GM12878 (cell line): ENCODE measurements around the gene GPR26. TPM values are rescaled to one million over a fixed set of nuclear protein-coding genes. Genes with fewer than 3 reads are reported as not detected.

ENCODE experiments used
- ATAC-seq: fragments of 200-7000 bp; cut with Tn5 transposase; 3 replicates; pipeline ENCODE4 v1.9.1; 2020; ENCODE audit warnings: mild to moderate bottlenecking, moderate library complexity
- BruUV-seq: library from RNA; stranded (reverse); fragments of 400-500 nt; replicated peaks from 2 replicates; lab custom pipeline; 2021; lab: Mats Ljungman, UMichigan
- CTCF ChIA-PET: fragments of 300-600 bp; sonication (Branson Sonifier 250); formaldehyde crosslinking; extraction: SDS; loops from one replicate; lab custom pipeline; 2021; ENCODE audit warnings: inconsistent platforms; lab: Yijun Ruan, JAX
- POLR2A ChIA-PET: fragments of 350-600 bp; formaldehyde crosslinking; extraction: SDS; loops from one replicate; lab custom pipeline; 2021; ENCODE audit warnings: inconsistent platforms; lab: Charles Lee
- RAD21 ChIA-PET: fragments of 300-600 bp; sonication (Branson Sonifier 250); formaldehyde crosslinking; loops from one replicate; lab custom pipeline; 2023; ENCODE audit warnings: antibody characterized with exemption; ENCODE audit not compliant: unreplicated experiment; lab: Charles Lee
- SMC1A ChIA-PET: fragments of 300-600 bp; sonication (Branson Sonifier 250); formaldehyde crosslinking; loops from one replicate; lab custom pipeline; 2023; ENCODE audit not compliant: unreplicated experiment, uncharacterized antibody; lab: Charles Lee
- DNase-seq: peaks from one replicate; pipeline ENCODE4 v3.0.0-alpha.2; 2011; ENCODE audit warnings: low read depth, low spot score
- FAIRE-seq: peaks from 3 replicates; lab custom pipeline; 2011; peaks lifted over from hg19 to GRCh38; lab: Jason Lieb, UNC
- H2AFZ ChIP-seq: 2 replicates; pipeline ENCODE4 v1.6.0; 2011; ENCODE audit warnings: low read depth, low read length, control low read depth; ENCODE audit not compliant: control insufficient read depth
- H3K27ac ChIP-seq: 2 replicates; pipeline ENCODE4 v1.5.1; 2011; ENCODE audit warnings: control low read depth; ENCODE audit not compliant: control insufficient read depth, insufficient read depth
- H3K27me3 ChIP-seq, 2 experiments: replicated peaks in 1 of 2; 2 replicates each; pipeline versions ENCODE4 v1.6.0 to v1.6.1; 2011; ENCODE audit warnings: low read length in 1 of 2; ENCODE audit not compliant: control insufficient read depth in 2 of 2, insufficient read depth in 2 of 2
- H3K36me3 ChIP-seq, 2 experiments: 2 replicates each; pipeline ENCODE4 v1.5.1; 2011; ENCODE audit warnings: low read length in 1 of 2; ENCODE audit not compliant: control insufficient read depth in 2 of 2, insufficient read depth in 2 of 2
- H3K4me1 ChIP-seq: 2 replicates; pipeline ENCODE4 v1.6.1; 2011; ENCODE audit warnings: mild to moderate bottlenecking, low read length, moderate library complexity, mixed read lengths; ENCODE audit not compliant: control insufficient read depth, insufficient read depth
- H3K4me2 ChIP-seq: 2 replicates; pipeline ENCODE4 v1.6.0; 2011; ENCODE audit warnings: control low read depth; ENCODE audit not compliant: control insufficient read depth, insufficient read depth
- H3K4me3 ChIP-seq: fragments of 200-600 bp; sonication (generic); 2 replicates; pipeline ENCODE4 v1.5.1; 2016
- H3K79me2 ChIP-seq: 2 replicates; pipeline ENCODE4 v1.6.0; 2011; ENCODE audit warnings: low read length; ENCODE audit not compliant: control insufficient read depth, insufficient read depth
- H3K9ac ChIP-seq: 2 replicates; pipeline ENCODE4 v1.8.0; 2011; ENCODE audit warnings: low read length, control low read depth, mixed read lengths; ENCODE audit not compliant: control insufficient read depth, insufficient read depth
- H3K9me3 ChIP-seq: replicated peaks from 3 replicates; pipeline ENCODE4 v1.5.1; 2011; ENCODE audit warnings: mild to moderate bottlenecking, low read length; ENCODE audit not compliant: control insufficient read depth, insufficient read depth
- H4K20me1 ChIP-seq: 2 replicates; pipeline ENCODE4 v1.6.0; 2011; ENCODE audit not compliant: control insufficient read depth, insufficient read depth
- CBX5 ChIP-seq: sonication (generic); IDR thresholded peaks from 2 replicates; pipeline ENCODE4 v1.6.1; 2016; ENCODE audit warnings: low read depth, moderate library complexity, mild to moderate bottlenecking, inconsistent platforms
- CREM ChIP-seq: IDR thresholded peaks from 2 replicates; pipeline ENCODE4 v1.6.1; 2014; ENCODE audit warnings: antibody characterized with exemption, low read depth
- ETV6 ChIP-seq, 2 experiments: fragments of 450-650 bp in 1 of 2; IDR thresholded peaks in 1 of 2; conservative IDR thresholded peaks in 1 of 2; 2 replicates each; pipeline ENCODE4 v1.6.1; 2014; ENCODE audit warnings: antibody characterized with exemption in 1 of 2, borderline replicate concordance in 1 of 2, low read depth in 1 of 2, mild to moderate bottlenecking in 1 of 2, moderate library complexity in 1 of 2
- HDAC6 ChIP-seq: fragments of 200-600 bp; sonication (generic); IDR thresholded peaks from one replicate; pipeline ENCODE4 v1.8.0; 2017; ENCODE audit warnings: antibody characterized with exemption; ENCODE audit not compliant: unreplicated experiment
- KAT2A ChIP-seq: conservative IDR thresholded peaks from 2 replicates; pipeline ENCODE4 v1.6.1; 2011; ENCODE audit warnings: low read depth, low read length; ENCODE audit not compliant: control insufficient read depth
- MEF2A ChIP-seq: IDR thresholded peaks from 2 replicates; pipeline ENCODE4 v1.6.1; 2011; ENCODE audit warnings: low read depth, mild to moderate bottlenecking, low read length, moderate library complexity; ENCODE audit not compliant: insufficient read depth
- NFYB ChIP-seq: IDR thresholded peaks from 2 replicates; pipeline ENCODE4 v1.6.1; 2011; ENCODE audit warnings: low read depth, mild to moderate bottlenecking, low read length, improper control_type of control experiment, moderate library complexity; ENCODE audit not compliant: insufficient read depth
- RAD21 ChIP-seq: IDR thresholded peaks from 2 replicates; pipeline ENCODE4 v1.6.1; 2011; ENCODE audit warnings: mild to moderate bottlenecking, low read depth, low read length, moderate library complexity; ENCODE audit not compliant: insufficient read depth
- RB1 ChIP-seq: fragments of 450-650 bp; formaldehyde crosslinking; IDR thresholded peaks from 2 replicates; pipeline ENCODE4 v1.6.1; 2017; ENCODE audit warnings: mild to moderate bottlenecking, borderline replicate concordance
- REST ChIP-seq: IDR thresholded peaks from 2 replicates; pipeline ENCODE4 v1.6.1; 2012; ENCODE audit warnings: mild to moderate bottlenecking, low read depth, low read length
- STAT3 ChIP-seq: IDR thresholded peaks from 2 replicates; pipeline ENCODE4 v1.6.1; 2011; ENCODE audit warnings: low read depth, low read length, improper control_type of control experiment
- ZNF24 ChIP-seq: fragments of 450-650 bp; IDR thresholded peaks from 2 replicates; pipeline ENCODE4 v1.6.1; 2017; ENCODE audit warnings: antibody characterized with exemption, mild to moderate bottlenecking
- ZNF384 ChIP-seq: IDR thresholded peaks from 2 replicates; pipeline ENCODE4 v1.6.1; 2012; ENCODE audit warnings: low read depth, mild to moderate bottlenecking, low read length, improper control_type of control experiment, borderline replicate concordance
- ZSCAN29 ChIP-seq: fragments of 450-650 bp; IDR thresholded peaks from 2 replicates; pipeline ENCODE4 v1.6.1; 2017; ENCODE audit warnings: mild to moderate bottlenecking, moderate library complexity
- WGBS: methylation state at CpG from one replicate; pipeline ENCODE4 v1.1.6; 2016; ENCODE audit warnings: low lambda C conversion rate; ENCODE audit not compliant: insufficient replicate concordance, insufficient coverage; ENCODE audit errors: missing lambda C conversion rate; 5-methylcytosine and 5-hydroxymethylcytosine counted together
- in situ Hi-C: fragments of 300-500 bp; cut with MboI; formaldehyde crosslinking; loops from 9 replicates; pipeline ENCODE4 v1.14.3; 2018; ENCODE audit warnings: mixed read lengths
- intact Hi-C: fragments of 100-400 bp; cut with micrococcal nuclease; formaldehyde crosslinking; loops from one replicate; pipeline ENCODE4 v1.14.2; 2022; ENCODE audit not compliant: unreplicated experiment
- polyA plus RNA-seq, 11 experiments: library from polyadenylated mRNA; depleted of rRNA in 4 of 11; unstranded in 6 of 11; stranded (reverse) in 5 of 11; fragments of >200 nt; fragmentation: Nextera tagmentation in 4 of 11; fragmentation: Illumina TruSeq in 1 of 11; extraction: Ambion mirVana in 4 of 11; extraction: Trizol in 1 of 11; gene quantifications; 1 replicate in 1 of 11; 2 replicates in 10 of 11; pipeline versions ENCODE4 v1.2.1 to v1.2.3, GENCODE V29; 2011 to 2016; ENCODE audit warnings: inconsistent platforms in 2 of 11, missing spikeins in 2 of 11, low read depth in 1 of 11
- total RNA-seq, 4 experiments: library from RNA; depleted of rRNA in 3 of 4; stranded (reverse); fragments of >200 nt in 3 of 4; fragmentation: Illumina TruSeq in 1 of 4; extraction: Trizol in 1 of 4; gene quantifications; 2 replicates each; pipeline versions ENCODE4 v1.2.1 to v1.2.3, GENCODE V29; 2013 to 2021
- TF ChIP-seq, protein P1 (sequence below): IDR thresholded peaks from 2 replicates; pipeline ENCODE4 v1.6.1; 2012; ENCODE audit warnings: low read depth, low read length, improper control_type of control experiment

The GPR26 gene
- total and polyA plus RNA-seq, 10 of the 15 experiments (the other 5 are each of a cell fraction or from before 2014, with no cell fraction given), result 0.01 to 0.03 TPM; not detected in 8

DNA sequence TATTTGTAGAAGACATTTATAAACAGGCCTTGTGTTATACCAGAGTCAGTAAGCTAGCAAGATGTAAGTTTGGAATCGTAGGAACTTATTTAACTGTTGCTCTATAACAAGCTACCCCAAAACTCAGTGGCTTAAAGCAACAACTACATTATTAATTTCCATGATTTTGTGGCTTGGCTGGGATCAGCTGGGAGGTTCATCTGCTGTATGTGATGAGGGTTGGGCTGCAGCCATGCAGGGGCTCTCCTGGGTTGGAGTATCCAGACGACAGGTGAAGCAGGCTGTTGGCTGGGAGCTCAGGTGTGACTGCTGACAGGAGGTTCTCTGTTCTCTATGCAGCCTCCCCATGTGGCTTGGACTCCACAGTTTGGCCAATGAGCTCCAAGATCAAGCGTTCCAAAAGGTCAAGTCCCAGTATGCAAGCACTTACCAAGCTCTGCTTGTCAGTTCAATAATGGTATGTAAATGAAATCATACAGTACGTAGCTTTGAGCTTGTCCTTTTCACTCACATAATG, 52.4 kb downstream of the GPR26 start:
- no peak for FAIRE-seq
- intact Hi-C loops, result no loop called here
- Histone ChIP-seq H3K36me3 (no peaks in the 10 kb centered on the region), H3K4me3 (no peak overlapping the region), H3K9me3 (no peaks in the 10 kb centered on the region), H3K4me2 (no peak overlapping the region), H4K20me1 (no peaks in the 10 kb centered on the region), H3K9ac (no peak overlapping the region), H3K27ac (no peak overlapping the region), H3K4me1 (no peaks in the 10 kb centered on the region), H3K27me3 (no peaks in the 10 kb centered on the region), H2AFZ (no peak overlapping the region), H3K79me2 (no peaks in the 10 kb centered on the region)
- CTCF ChIA-PET, result interaction anchor here (1.1 to 2.4 kb wide), 2 partner anchors 14 to 15 kb away, joined by 3 to 7 read pairs; no protein-coding TSS in a partner anchor
- TF ChIP-seq ETV6 (conservative IDR thresholded peaks at IDR 0.05 in 1 of 2, IDR thresholded peaks at IDR 0.05 in 1 of 2; ENCODE audit: borderline replicate concordance in 1 of 2, low read depth in 1 of 2) (no peak), CREM (no peak), CBX5 (no peak), ZNF24 (no peak), ZNF384 (no peak), RB1 (no peak), RAD21 (no peak), HDAC6 (no peak), ZSCAN29 (no peak), NFYB (no peak), REST (no peak), KAT2A (no peak), MEF2A (no peak), STAT3 (no peak)
- TF ChIP-seq, protein P1, sequence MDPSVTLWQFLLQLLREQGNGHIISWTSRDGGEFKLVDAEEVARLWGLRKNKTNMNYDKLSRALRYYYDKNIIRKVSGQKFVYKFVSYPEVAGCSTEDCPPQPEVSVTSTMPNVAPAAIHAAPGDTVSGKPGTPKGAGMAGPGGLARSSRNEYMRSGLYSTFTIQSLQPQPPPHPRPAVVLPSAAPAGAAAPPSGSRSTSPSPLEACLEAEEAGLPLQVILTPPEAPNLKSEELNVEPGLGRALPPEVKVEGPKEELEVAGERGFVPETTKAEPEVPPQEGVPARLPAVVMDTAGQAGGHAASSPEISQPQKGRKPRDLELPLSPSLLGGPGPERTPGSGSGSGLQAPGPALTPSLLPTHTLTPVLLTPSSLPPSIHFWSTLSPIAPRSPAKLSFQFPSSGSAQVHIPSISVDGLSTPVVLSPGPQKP, result no peak
- 2% methylated on average over 4 of the region's 4 CpGs for WGBS
- in situ Hi-C loops, result no loop called here
- RAD21 ChIA-PET, result no interaction called here
- POLR2A ChIA-PET, result no interaction called here
- DNase-seq, result no peak
- no TSS peak for BruUV-seq
- SMC1A ChIA-PET, result interaction anchor here (0.9 to 1.2 kb wide), 2 partner anchors 15 to 200 kb away, joined by 3 read pairs; no protein-coding TSS in a partner anchor
- no peak for ATAC-seq
